NT2/D1 (cell line): ENCODE results near the gene PER1.

Experiments
- SUZ12 ChIP-seq: IDR thresholded peaks from 2 replicates; pipeline ENCODE4 v1.6.1; 2011; ENCODE audit not compliant: insufficient read length, insufficient read depth; ENCODE audit errors: extremely low read depth
- YY1 ChIP-seq: IDR thresholded peaks from 2 replicates; pipeline ENCODE4 v1.6.1; 2011; ENCODE audit not compliant: insufficient read length, insufficient read depth
- ZNF274 ChIP-seq: IDR thresholded peaks from 2 replicates; pipeline ENCODE4 v1.6.1; 2011; ENCODE audit warnings: mild to moderate bottlenecking, low read depth, low read length

- TF ChIP-seq ZNF274 (no peak), YY1 (no peak), SUZ12 (no peak)
Measured at GRCh38 chr17:8173871-8174322, 21.7 kb upstream of the PER1 start.
